ENCODE measurements around the gene MELTF.

MELTF gene

DNA sequence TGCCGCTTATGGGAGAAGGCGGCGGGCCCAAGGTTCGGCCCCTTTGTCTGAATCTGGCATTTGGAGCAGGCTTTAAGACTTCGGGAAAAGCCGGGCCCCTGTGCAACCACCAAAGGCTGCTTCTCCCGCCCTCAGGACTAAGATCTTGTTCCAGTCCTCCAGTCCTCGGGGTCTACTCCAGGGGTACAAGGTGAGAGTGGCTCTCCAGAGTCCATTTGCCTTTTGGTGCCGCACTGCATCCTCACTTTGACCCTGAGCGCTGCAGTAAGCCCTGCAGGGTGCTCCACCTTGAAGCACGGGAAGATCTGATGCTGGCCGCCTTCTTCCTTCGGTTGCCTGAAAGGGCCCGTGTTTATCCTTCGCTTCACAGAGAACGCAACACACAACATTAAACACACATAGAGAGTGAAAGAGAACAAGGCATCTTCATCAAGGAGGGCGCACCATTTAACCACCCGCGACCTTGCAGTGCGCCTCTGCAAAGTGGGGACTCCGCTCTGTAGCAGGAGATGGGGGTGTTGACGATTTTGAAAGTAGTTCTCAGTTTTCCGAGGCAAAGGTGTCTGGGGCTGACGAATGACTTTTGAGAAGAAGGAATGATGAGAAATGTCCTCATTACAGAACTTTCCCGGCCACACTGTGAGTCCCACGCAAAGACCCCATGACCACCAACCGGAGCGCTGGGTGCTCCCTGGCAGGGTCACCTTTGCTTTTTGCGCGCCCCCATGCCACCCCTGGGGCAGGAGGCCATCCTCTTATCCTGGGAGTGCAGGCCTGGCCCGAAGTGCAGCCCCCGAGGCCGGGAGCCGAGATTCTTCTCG lies 62.0 kb downstream of the MELTF start:
- DNase-seq, result no peak

DNA sequence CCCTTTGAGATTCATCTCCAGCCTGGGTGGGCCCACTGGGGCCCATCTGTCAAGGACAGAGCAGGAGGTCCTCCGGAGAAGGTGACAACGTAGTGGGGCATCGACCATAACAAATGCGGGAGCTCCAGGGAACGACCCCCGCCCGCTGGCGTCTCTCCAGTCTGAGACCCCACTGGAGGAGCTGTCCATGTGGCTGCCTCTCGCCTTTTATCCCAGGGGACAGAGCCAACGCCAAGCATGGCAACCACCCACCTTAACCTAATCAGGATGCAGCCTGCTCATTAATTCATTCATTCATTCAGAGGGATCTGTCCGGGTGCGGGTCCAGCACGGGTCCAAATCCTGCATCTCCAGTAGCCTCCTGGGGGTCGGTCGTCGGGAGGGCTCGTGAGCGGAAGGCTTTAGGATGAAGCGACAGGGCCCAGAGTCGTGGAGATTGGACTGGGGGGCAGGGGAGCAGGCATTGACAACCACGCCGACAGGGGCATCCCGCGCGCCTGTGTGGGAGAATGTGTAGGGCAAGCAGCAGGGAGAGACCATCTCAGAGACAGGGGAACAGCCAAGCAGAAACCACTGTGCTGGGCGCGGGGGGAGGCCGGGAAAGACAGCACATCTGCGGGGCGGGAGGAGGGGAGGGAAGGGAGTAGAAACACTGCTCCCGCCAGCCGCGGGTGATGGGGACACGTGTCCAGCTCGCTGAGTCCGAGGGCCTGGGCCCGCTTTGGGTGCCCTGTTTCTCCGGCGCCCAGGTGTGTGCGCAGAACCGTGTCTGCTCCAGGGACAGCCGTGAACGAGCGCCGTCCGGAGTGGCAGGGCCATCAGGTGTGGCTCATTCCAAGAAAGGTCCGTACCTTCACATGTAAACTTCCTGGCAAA lies 62.9 kb downstream of the MELTF start:
- DNase-seq, result no peak

DNA sequence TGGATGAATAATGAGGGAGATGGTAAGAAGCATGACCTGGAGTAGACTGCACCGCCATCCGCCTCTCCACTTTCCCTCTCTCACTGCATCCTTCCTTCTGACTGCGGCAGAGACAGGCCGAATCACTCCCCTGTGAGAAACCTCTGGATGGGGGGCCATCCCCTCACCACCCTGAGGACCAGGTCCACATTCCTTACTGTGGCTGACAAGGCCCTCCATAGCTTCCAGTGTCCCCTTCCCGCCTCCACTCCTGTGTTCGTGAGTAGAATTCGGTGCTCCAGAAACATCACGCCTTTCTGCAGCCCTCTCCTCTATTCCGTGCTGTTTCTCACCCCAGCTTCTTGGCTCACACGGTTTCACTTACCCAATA lies 63.8 kb downstream of the MELTF start:
- no peak for DNase-seq

DNA sequence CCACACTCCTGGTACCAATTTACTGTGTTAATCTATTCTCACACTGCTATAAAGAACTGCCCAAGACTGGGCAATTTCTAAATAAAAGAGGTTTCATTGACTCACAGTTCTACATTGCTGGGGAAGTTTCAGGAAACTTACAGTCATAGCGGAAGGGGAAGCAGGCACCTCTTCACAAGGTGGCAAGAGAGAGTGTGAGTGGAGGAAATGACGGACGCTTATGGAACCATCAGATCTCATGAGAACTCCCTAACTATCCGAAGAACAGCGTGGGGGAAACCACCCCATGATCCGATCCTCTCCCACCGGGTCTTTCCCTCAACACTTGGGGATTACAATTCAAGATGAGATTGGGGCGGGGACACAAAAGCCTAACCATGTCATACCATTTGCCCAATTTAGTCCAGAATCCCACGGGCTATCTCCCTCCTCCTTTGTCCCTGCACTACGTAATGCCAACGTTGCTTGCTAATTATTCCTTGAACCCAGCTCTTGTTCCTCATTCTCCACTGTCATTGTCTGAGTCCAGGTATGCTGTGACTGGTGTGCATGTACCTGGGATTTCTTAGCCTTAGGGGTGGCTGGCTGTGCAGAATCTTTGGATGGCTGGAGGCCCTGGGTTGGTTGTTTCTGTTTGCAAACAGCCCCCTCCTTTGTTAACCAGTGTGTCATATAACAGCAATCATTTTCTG lies 64.4 kb downstream of the MELTF start:
- no peak for DNase-seq

DNA sequence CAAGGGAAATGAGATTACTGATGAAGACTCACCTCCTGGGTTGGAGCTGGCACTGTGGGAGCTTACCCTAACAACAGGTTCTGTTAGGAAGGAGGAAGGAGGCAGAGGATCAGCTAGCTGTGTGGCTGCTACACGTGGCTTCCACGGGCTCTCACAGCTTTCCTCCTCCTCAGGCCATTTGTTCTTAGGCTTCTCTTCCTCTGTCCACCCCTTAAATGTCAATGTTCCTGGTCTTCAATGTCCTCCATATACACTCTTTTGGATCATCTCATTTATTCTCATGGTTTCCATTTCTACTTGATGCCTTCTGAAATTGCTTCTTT lies 66.0 kb downstream of the MELTF start:
- DNase-seq, result no peak

DNA sequence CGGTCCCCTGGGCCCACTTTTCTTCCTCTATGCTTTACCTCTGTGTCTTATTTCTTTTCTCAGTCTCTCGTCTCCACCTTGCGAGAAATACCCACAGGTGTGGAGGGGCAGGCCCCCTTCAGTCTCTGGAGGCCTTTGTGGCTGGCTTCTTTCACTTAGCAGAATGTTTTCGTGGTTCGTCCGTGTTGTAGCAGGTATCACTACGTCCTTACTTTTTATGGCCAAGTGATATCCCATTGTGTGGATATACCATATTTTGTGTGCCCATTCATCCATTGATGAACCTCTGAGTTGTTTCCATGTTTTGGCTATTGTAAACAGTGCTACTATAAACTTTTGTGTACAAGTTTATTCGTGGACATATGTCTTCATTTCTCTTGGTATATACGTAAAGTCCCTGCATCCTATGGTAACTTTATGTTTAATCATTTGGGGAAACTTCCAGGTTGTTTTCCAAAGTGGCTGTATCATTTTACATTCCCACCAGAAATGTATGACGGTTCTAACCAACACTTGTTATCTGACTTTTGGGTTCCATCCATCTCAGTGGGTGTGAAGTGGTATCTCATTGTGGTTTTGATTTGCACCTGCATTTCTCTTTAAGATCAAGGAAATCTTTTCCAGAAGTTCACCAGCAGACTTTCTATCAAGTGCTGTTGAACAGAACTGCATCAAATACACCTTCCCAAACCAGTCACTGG lies 66.5 kb downstream of the MELTF start:
- no peak for DNase-seq

DNA sequence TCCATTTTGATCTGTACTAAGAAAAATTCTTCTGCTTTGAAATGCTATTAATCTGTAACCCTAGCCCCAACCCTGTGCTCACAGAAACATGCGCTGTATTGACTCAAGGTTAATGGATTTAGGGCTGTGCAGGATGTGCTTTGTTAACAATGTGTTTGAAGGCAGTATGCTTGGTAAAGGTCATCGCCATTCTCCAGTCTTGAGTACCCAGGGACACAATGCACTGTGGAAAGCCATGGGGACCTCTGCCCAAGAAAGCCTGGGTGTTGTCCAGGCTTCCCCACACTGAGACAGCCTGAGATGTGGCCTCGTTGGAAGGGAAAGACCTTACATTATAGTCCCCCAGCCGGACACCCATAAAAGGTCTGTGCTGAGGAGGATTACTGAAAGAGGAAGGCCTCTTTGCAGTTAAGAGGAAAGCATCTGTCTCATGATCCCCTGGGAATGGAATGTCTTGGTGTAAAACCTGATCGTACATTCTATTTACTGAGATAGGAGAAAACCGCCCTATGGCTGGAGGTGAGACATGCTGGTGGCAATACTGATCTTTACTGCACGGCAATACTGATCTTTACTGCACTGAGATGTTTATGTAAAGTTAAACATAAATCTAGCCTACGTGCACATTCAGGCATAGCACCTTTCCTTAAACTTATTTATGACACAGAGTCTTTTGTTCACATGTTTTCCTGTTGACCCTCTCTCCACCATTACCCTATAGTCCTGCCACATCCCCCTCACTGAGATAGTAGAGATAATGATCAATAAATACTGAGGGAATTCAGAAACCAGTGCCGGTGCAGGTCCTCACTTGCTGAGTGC lies 67.3 kb downstream of the MELTF start:
- no peak for DNase-seq

DNA sequence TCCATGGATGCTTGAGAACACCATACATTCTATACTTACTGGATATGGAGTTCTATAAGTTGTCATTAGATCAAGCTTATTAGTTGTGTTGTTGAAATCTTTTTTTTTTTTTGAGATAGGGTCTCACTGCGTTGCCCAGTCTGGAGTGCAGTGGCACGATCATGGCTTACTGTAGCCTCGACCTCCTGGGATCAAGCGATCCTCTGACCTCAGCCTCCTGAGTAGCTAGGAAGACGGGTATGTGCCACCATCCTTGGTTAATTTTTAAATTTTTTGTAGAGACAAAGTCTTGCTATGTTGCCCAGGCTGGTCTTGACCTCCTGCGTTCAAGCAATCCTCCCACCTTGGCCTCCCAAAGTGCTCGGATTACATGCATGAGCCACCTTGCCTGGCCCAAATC lies 74.8 kb downstream of the MELTF start:
- no peak for DNase-seq

All from stimulated activated CD4-positive, alpha-beta T cell treated with anti-CD3 and anti-CD28 coated beads, Interleukin-12 subunit alpha, Interleukin-12 subunit beta, amount 100 ng/mL, for 4 hours (primary cell).